HepG2 (cell line): ENCODE data around the gene C11orf71.

Experiments used
- CREB3 ChIP-seq: sonication (generic); formaldehyde crosslinking; IDR thresholded peaks from 2 replicates; pipeline ENCODE4 v1.5.0; 2020; ENCODE audit warnings: missing genetic modification reagents
- CTCF ChIP-seq: sonication (generic); formaldehyde crosslinking; IDR thresholded peaks from 2 replicates; pipeline ENCODE4 v1.5.0; 2020; ENCODE audit warnings: mild to moderate bottlenecking, missing genetic modification reagents, moderate library complexity
- GABPA ChIP-seq, 2 experiments: IDR thresholded peaks; 2 replicates each; pipeline ENCODE4 v1.6.1; 2011 to 2016; ENCODE audit warnings: low read depth in 2 of 2, low read length in 1 of 2, missing biosample characterization in 1 of 2, missing genetic modification characterization in 1 of 2
- HDAC2 ChIP-seq: sonication (generic); formaldehyde crosslinking; IDR thresholded peaks from 2 replicates; pipeline ENCODE4 v1.4.0; 2020; ENCODE audit warnings: missing genetic modification reagents
- IRF2 ChIP-seq: IDR thresholded peaks from 2 replicates; pipeline ENCODE4 v1.6.1; 2018; ENCODE audit warnings: missing genetic modification reagents, missing compliant biosample characterization
- NFYC ChIP-seq: IDR thresholded peaks from 2 replicates; pipeline ENCODE4 v1.6.1; 2016; ENCODE audit warnings: missing genetic modification reagents, missing compliant biosample characterization
- PAF1 ChIP-seq: IDR thresholded peaks from 2 replicates; pipeline ENCODE4 v1.6.1; 2016; ENCODE audit warnings: missing genetic modification reagents, missing compliant biosample characterization
- SP5 ChIP-seq: IDR thresholded peaks from 2 replicates; pipeline ENCODE4 v1.6.1; 2016; ENCODE audit warnings: low read depth, borderline replicate concordance
- SYNCRIP ChIP-seq: fragments of 200-400 bp; formaldehyde crosslinking; IDR thresholded peaks from 2 replicates; pipeline ENCODE4 v1.6.1; 2018; ENCODE audit warnings: mild to moderate bottlenecking, low read depth, low read length; ENCODE audit not compliant: insufficient read depth
- TF ChIP-seq, protein P1 (sequence below): sonication (generic); formaldehyde crosslinking; IDR thresholded peaks from 2 replicates; pipeline ENCODE4 v1.8.0; 2022; ENCODE audit warnings: mild to moderate bottlenecking, missing genetic modification reagents, moderate library complexity
- TF ChIP-seq, protein P2 (sequence below): sonication (generic); formaldehyde crosslinking; IDR thresholded peaks from 2 replicates; pipeline ENCODE4 v1.4.0; 2020; ENCODE audit warnings: missing genetic modification reagents
- TF ChIP-seq, protein P3 (sequence below): IDR thresholded peaks from 2 replicates; pipeline ENCODE4 v1.6.1; 2016; ENCODE audit warnings: low read depth

- TF ChIP-seq CREB3 (CRISPR knock-in tag) (no peak), SP5 (CRISPR knock-in tag) (no peak), CTCF (CRISPR knock-in tag) (no peak; the same call in 1 of the 2 replicates), NFYC (CRISPR knock-in tag) (no peak), PAF1 (no peak), SYNCRIP (no peak), HDAC2 (CRISPR knock-in tag) (no peak), GABPA (IDR thresholded peaks at IDR 0.05; ENCODE audit: low read depth, low read length) (no peak), GABPA (CRISPR knock-in tag; IDR thresholded peaks at IDR 0.05; ENCODE audit: low read depth) (no peak), IRF2 (CRISPR knock-in tag) (no peak)
- TF ChIP-seq, protein P1, sequence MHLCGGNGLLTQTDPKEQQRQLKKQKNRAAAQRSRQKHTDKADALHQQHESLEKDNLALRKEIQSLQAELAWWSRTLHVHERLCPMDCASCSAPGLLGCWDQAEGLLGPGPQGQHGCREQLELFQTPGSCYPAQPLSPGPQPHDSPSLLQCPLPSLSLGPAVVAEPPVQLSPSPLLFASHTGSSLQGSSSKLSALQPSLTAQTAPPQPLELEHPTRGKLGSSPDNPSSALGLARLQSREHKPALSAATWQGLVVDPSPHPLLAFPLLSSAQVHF (CRISPR knock-in tag) = no peak
- TF ChIP-seq, protein P2, sequence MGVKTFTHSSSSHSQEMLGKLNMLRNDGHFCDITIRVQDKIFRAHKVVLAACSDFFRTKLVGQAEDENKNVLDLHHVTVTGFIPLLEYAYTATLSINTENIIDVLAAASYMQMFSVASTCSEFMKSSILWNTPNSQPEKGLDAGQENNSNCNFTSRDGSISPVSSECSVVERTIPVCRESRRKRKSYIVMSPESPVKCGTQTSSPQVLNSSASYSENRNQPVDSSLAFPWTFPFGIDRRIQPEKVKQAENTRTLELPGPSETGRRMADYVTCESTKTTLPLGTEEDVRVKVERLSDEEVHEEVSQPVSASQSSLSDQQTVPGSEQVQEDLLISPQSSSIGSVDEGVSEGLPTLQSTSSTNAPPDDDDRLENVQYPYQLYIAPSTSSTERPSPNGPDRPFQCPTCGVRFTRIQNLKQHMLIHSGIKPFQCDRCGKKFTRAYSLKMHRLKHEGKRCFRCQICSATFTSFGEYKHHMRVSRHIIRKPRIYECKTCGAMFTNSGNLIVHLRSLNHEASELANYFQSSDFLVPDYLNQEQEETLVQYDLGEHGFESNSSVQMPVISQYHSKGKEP (CRISPR knock-in tag) = no peak
- TF ChIP-seq, protein P3, sequence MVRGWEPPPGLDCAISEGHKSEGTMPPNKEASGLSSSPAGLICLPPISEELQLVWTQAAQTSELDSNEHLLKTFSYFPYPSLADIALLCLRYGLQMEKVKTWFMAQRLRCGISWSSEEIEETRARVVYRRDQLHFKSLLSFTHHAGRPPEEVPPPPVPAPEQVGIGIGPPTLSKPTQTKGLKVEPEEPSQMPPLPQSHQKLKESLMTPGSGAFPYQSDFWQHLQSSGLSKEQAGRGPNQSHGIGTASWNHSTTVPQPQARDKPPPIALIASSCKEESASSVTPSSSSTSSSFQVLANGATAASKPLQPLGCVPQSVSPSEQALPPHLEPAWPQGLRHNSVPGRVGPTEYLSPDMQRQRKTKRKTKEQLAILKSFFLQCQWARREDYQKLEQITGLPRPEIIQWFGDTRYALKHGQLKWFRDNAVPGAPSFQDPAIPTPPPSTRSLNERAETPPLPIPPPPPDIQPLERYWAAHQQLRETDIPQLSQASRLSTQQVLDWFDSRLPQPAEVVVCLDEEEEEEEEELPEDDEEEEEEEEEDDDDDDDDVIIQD (CRISPR knock-in tag) = no peak
Observed at GRCh38 chr11:114400915-114401223, 558 bp upstream of the C11orf71 start.
